OCI-LY7 (cell line): ENCODE results near the gene LTBP4. TPM values are rescaled to one million over a fixed set of nuclear protein-coding genes. Genes with fewer than 3 reads are reported as not detected.

Source experiments
- BruUV-seq: library from RNA; stranded (reverse); fragments of 400-500 nt; replicated peaks from 2 replicates; lab custom pipeline; 2021; lab: Mats Ljungman, UMichigan
- CTCF ChIA-PET: fragments of 300-600 bp; sonication (Branson Sonifier 250); formaldehyde crosslinking; loops from one replicate; lab custom pipeline; 2022; ENCODE audit warnings: antibody characterized with exemption; ENCODE audit not compliant: unreplicated experiment; lab: Charles Lee
- POLR2A ChIA-PET: fragments of 300-600 bp; sonication (Branson Sonifier 250); formaldehyde crosslinking; loops from one replicate; lab custom pipeline; 2022; ENCODE audit warnings: antibody characterized with exemption; lab: Charles Lee
- DNase-seq: peaks from one replicate; pipeline ENCODE4 v3.0.0-alpha.2; 2015; ENCODE audit warnings: low spot score
- H2AFZ ChIP-seq: fragments of 200-600 bp; sonication (generic), shearing (Covaris generic); 2 replicates; pipeline ENCODE4 v1.6.1; 2014; ENCODE audit warnings: mild to moderate bottlenecking, antibody characterized with exemption, low read length, moderate library complexity
- H3K27ac ChIP-seq: fragments of 200-600 bp; sonication (generic); 2 replicates; pipeline ENCODE4 v1.5.1; 2014; ENCODE audit warnings: mixed run types, low read depth, mild to moderate bottlenecking, moderate library complexity, low read length, inconsistent platforms; ENCODE audit not compliant: poor library complexity, severe bottlenecking
- H3K36me3 ChIP-seq: fragments of 200-600 bp; sonication (generic); 2 replicates; pipeline ENCODE4 v1.6.1; 2014; ENCODE audit warnings: mild to moderate bottlenecking, antibody characterized with exemption, low read length, moderate library complexity, mixed read lengths; ENCODE audit not compliant: insufficient read depth
- H3K4me1 ChIP-seq: fragments of 200-600 bp; sonication (generic); 2 replicates; pipeline ENCODE4 v1.5.1; 2014; ENCODE audit warnings: mild to moderate bottlenecking, low read length; ENCODE audit not compliant: insufficient read depth, poor library complexity, severe bottlenecking
- H3K4me2 ChIP-seq: fragments of 200-600 bp; sonication (generic); 2 replicates; pipeline ENCODE4 v1.6.1; 2014; ENCODE audit warnings: mild to moderate bottlenecking, low read length
- H3K4me3 ChIP-seq: fragments of 200-600 bp; sonication (generic); 2 replicates; pipeline ENCODE4 v1.5.1; 2014; ENCODE audit warnings: mild to moderate bottlenecking, low read depth, low read length; ENCODE audit not compliant: poor library complexity, severe bottlenecking
- H3K79me2 ChIP-seq: fragments of 200-600 bp; sonication (generic); 2 replicates; pipeline ENCODE4 v1.6.1; 2016; ENCODE audit warnings: low read depth, mild to moderate bottlenecking, low read length, moderate library complexity, mixed read lengths; ENCODE audit not compliant: insufficient read depth
- H3K9me2 ChIP-seq: fragments of 200-600 bp; sonication (generic); 2 replicates; pipeline ENCODE4 v1.6.1; 2016; ENCODE audit warnings: mild to moderate bottlenecking, low read length, mixed read lengths; ENCODE audit not compliant: insufficient read depth
- H3K9me3 ChIP-seq: fragments of 200-600 bp; sonication (generic); 2 replicates; pipeline ENCODE4 v1.6.1; 2014; ENCODE audit warnings: mild to moderate bottlenecking, mixed run types, low read length, mixed read lengths
- H4K20me1 ChIP-seq: fragments of 200-600 bp; sonication (generic); 2 replicates; pipeline ENCODE4 v1.6.1; 2014; ENCODE audit warnings: mild to moderate bottlenecking, antibody characterized with exemption, low read length, moderate library complexity, mixed read lengths; ENCODE audit not compliant: insufficient read depth
- CTCF ChIP-seq: fragments of 200-600 bp; sonication (generic); conservative IDR thresholded peaks from 2 replicates; pipeline ENCODE4 v1.5.1; 2014; ENCODE audit warnings: mild to moderate bottlenecking, antibody characterized with exemption, low read length, moderate library complexity, mixed read lengths
- EZH2phosphoT487 ChIP-seq: fragments of 200-600 bp; sonication (generic); IDR thresholded peaks from 2 replicates; pipeline ENCODE4 v1.6.1; 2018; ENCODE audit warnings: low read depth, borderline replicate concordance, mild to moderate bottlenecking, mixed run types, antibody characterized with exemption, low read length, moderate library complexity, mixed read lengths
- intact Hi-C: fragments of 100-400 bp; cut with micrococcal nuclease; formaldehyde crosslinking; loops from one replicate; pipeline ENCODE4 v1.10.0; 2022; ENCODE audit not compliant: unreplicated experiment
- total RNA-seq, 2 experiments: library from RNA; depleted of rRNA in 1 of 2; stranded (reverse); fragments of >200 nt in 1 of 2; shearing (Covaris generic) in 1 of 2; gene quantifications; 2 replicates each; pipeline ENCODE4 v1.2.3, GENCODE V29; 2014 to 2022

LTBP4 gene
- total RNA-seq, 2 experiments from 2014 or later: 44.5 to 108 TPM

- H3K4me3 ChIP-seq: no peak overlapping the region
- no peak overlapping the region for H3K4me2 ChIP-seq
- H3K9me2 ChIP-seq: no peaks in the 10 kb centered on the region
- DNase-seq: no peak
- H3K36me3 ChIP-seq: no peaks in the 10 kb centered on the region
- TF ChIP-seq EZH2phosphoT487 (no peak), CTCF (no peak)
- intact Hi-C loops: loop anchor here (10.0 kb wide), 2 partner anchors 167 to 323 kb away; partner anchors contain the start of genes AKT2, MIA and RAB4B
- no peaks in the 10 kb centered on the region for H3K9me3 ChIP-seq
- ChIA-PET CTCF (interaction anchor here (0.6 kb wide), 1 partner anchor 28 kb away, joined by 3 read pairs; no protein-coding TSS in a partner anchor), POLR2A (no interaction called here)
- H3K79me2 ChIP-seq: no peaks in the 10 kb centered on the region
- peaks cover 47% of the 10 kb centered on the region for H3K4me1 ChIP-seq
- H4K20me1 ChIP-seq: no peaks in the 10 kb centered on the region
- BruUV-seq: no TSS peak
- H2AFZ ChIP-seq: no peak overlapping the region
- H3K27ac ChIP-seq: no peak overlapping the region
Measured at GRCh38 chr19:40607311-40608239, 6.4 kb downstream of the LTBP4 start.

DNA sequence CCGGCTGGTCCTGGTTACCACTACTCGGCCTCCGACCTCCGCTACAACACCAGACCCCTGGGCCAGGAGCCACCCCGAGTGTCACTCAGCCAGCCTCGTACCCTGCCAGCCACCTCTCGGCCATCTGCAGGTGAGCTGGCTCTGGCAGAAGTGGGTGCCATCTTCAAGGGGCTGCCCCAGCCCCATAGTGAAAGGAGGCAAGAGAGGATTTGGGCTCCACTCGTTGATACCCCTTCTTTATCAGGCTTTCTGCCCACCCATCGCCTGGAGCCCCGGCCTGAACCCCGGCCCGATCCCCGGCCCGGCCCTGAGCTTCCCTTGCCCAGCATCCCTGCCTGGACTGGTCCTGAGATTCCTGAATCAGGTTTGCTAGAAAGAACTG lies 7.1 kb downstream of the LTBP4 start:
- POLR2A ChIA-PET: interaction anchor here (0.6 kb wide), 1 partner anchor 65 kb away, joined by 3 read pairs; no protein-coding TSS in a partner anchor

More for the DNA sequence above, 7.1 kb downstream of the LTBP4 start:
- no peak for DNase-seq
- Histone ChIP-seq H3K4me2 (no peak overlapping the region), H4K20me1 (no peaks in the 10 kb centered on the region), H2AFZ (no peak overlapping the region), H3K4me1 (peaks cover 46% of the 10 kb centered on the region), H3K27ac (no peak overlapping the region), H3K36me3 (no peaks in the 10 kb centered on the region), H3K9me3 (no peaks in the 10 kb centered on the region), H3K9me2 (no peaks in the 10 kb centered on the region), H3K79me2 (no peaks in the 10 kb centered on the region), H3K4me3 (no peak overlapping the region)
- CTCF ChIA-PET: no interaction called here
- intact Hi-C loops: loop anchor here (10.0 kb wide), 2 partner anchors 167 to 323 kb away; partner anchors contain the start of genes AKT2, MIA and RAB4B
- no TSS peak for BruUV-seq
- TF ChIP-seq CTCF (no peak), EZH2phosphoT487 (no peak)
